ENCODE measurements around the gene GANAB. TPM values are rescaled to one million over a fixed set of nuclear protein-coding genes. Genes with fewer than 3 reads are reported as not detected.

Gene GANAB
- total and polyA plus RNA-seq, 2 experiments from 2014 or later, result 224 to 312 TPM

- peaks cover 67% of the 10 kb centered on the region for H3K79me2 ChIP-seq (ENCODE audit: insufficient read depth)
Measured at GRCh38 chr11:62648967-62649364, 2.6 kb upstream of the GANAB start.

GRCh38 chr11:62648185-62648966, 2.0 kb upstream of the GANAB start:
- Histone ChIP-seq H3K79me2 (ENCODE audit: insufficient read depth) (peaks cover 73% of the 10 kb centered on the region), H3K9me2 (ENCODE audit: insufficient read depth) (no peaks in the 10 kb centered on the region), H3K9ac (0 out of 2 replicates have a peak overlapping the region, but pooled peaks have one; percentile 13), H3K4me2 (ENCODE audit: unreplicated experiment) (no peak overlapping the region), H3K9me3 (ENCODE audit: low read depth) (no peaks in the 10 kb centered on the region), H4K20me1 (ENCODE audit: insufficient read depth) (no peaks in the 10 kb centered on the region), H2AFZ (no peak overlapping the region), H3K4me3 (no peak overlapping the region), H3F3A (ENCODE audit: insufficient read depth) (peaks cover 10% of the 10 kb centered on the region; the same call in 1 of the 2 replicates), H3K4me1 (ENCODE audit: insufficient read depth) (peaks cover 25% of the 10 kb centered on the region), H3K27ac (no peak overlapping the region; the same call in 1 of the 2 replicates), H3K27me3 (replicated peaks; ENCODE audit: insufficient read depth) (no peaks in the 10 kb centered on the region), H3K36me3 (ENCODE audit: low read depth) (no peaks in the 10 kb centered on the region; the same call in 1 of the 2 replicates)
- in situ Hi-C loops (cut with MboI), result no loop called here
- 85 to 87% methylated on average over 24 of the region's 24 CpGs for WGBS, 2 experiments (ENCODE audit: low coverage in 1 of 2, low lambda C conversion rate in 2 of 2, missing lambda C conversion rate in 2 of 2)
- TF ChIP-seq EZH2 (IDR thresholded peaks at IDR 0.05; ENCODE audit: insufficient read depth, poor library complexity, severe bottlenecking), result no peak
- no peak for TF ChIP-seq EZH2phosphoT487 (IDR thresholded peaks at IDR 0.05; ENCODE audit: insufficient read depth, low read depth)
- no peak for DNase-seq

More at GRCh38 chr11:62648967-62649364, 2.6 kb upstream of the GANAB start:
- DNase-seq, result no peak
- Histone ChIP-seq H3K4me3 (no peak overlapping the region), H2AFZ (no peak overlapping the region), H3K36me3 (ENCODE audit: low read depth) (no peaks in the 10 kb centered on the region; the same call in 1 of the 2 replicates), H3K4me1 (ENCODE audit: insufficient read depth) (peaks cover 25% of the 10 kb centered on the region), H3K9me2 (ENCODE audit: insufficient read depth) (no peaks in the 10 kb centered on the region), H3F3A (ENCODE audit: insufficient read depth) (peaks cover 10% of the 10 kb centered on the region; the same call in 1 of the 2 replicates), H3K27ac (no peak overlapping the region), H3K9me3 (ENCODE audit: low read depth) (no peaks in the 10 kb centered on the region), H3K9ac (no peak overlapping the region), H3K4me2 (ENCODE audit: unreplicated experiment) (no peak overlapping the region), H3K27me3 (replicated peaks; ENCODE audit: insufficient read depth) (no peaks in the 10 kb centered on the region), H4K20me1 (ENCODE audit: insufficient read depth) (no peaks in the 10 kb centered on the region)
- WGBS, 2 experiments (ENCODE audit: low coverage in 1 of 2, low lambda C conversion rate in 2 of 2, missing lambda C conversion rate in 2 of 2), result 82 to 83% methylated on average over 11 of the region's 11 CpGs
- TF ChIP-seq EZH2phosphoT487 (IDR thresholded peaks at IDR 0.05; ENCODE audit: insufficient read depth, low read depth) (no peak), EZH2 (IDR thresholded peaks at IDR 0.05; ENCODE audit: insufficient read depth, poor library complexity, severe bottlenecking) (no peak)
- in situ Hi-C loops (cut with MboI), result no loop called here

- Histone ChIP-seq H4K20me1 (ENCODE audit: insufficient read depth) (no peaks in the 10 kb centered on the region), H3K27ac (peak overlapping the region; percentile 73), H2AFZ (no peak overlapping the region), H3K4me2 (ENCODE audit: unreplicated experiment) (no peak overlapping the region), H3K9me3 (ENCODE audit: low read depth) (no peaks in the 10 kb centered on the region), H3K9ac (0 out of 2 replicates have a peak overlapping the region, but pooled peaks have one; percentile 13), H3K9me2 (ENCODE audit: insufficient read depth) (no peaks in the 10 kb centered on the region), H3F3A (ENCODE audit: insufficient read depth) (peaks cover 10% of the 10 kb centered on the region; the same call in 1 of the 2 replicates), H3K79me2 (ENCODE audit: insufficient read depth) (peaks cover 76% of the 10 kb centered on the region), H3K27me3 (replicated peaks; ENCODE audit: insufficient read depth) (no peaks in the 10 kb centered on the region), H3K4me1 (ENCODE audit: insufficient read depth) (peaks cover 25% of the 10 kb centered on the region), H3K36me3 (ENCODE audit: low read depth) (peaks cover 5% of the 10 kb centered on the region), H3K4me3 (no peak overlapping the region)
- peak; percentile 63 for DNase-seq
- no peak for TF ChIP-seq EZH2 (IDR thresholded peaks at IDR 0.05; ENCODE audit: insufficient read depth, poor library complexity, severe bottlenecking)
- no peak for TF ChIP-seq EZH2phosphoT487 (IDR thresholded peaks at IDR 0.05; ENCODE audit: insufficient read depth, low read depth)
- in situ Hi-C loops (cut with MboI), result no loop called here
- WGBS, 2 experiments (ENCODE audit: low coverage in 1 of 2, low lambda C conversion rate in 2 of 2, missing lambda C conversion rate in 2 of 2), result 33 to 41% methylated on average over 6 of the region's 6 CpGs
Measured at GRCh38 chr11:62647609-62648005, 1.2 kb upstream of the GANAB start.

- H4K20me1 ChIP-seq (ENCODE audit: insufficient read depth), result no peaks in the 10 kb centered on the region
- peak overlapping the region; percentile 60 for H3K9ac ChIP-seq
- TF ChIP-seq EZH2 (IDR thresholded peaks at IDR 0.05; ENCODE audit: insufficient read depth, poor library complexity, severe bottlenecking) (no peak), EZH2phosphoT487 (IDR thresholded peaks at IDR 0.05; ENCODE audit: insufficient read depth, low read depth) (no peak)
- peaks cover 10% of the 10 kb centered on the region; the same call in 1 of the 2 replicates for H3F3A ChIP-seq (ENCODE audit: insufficient read depth)
- H3K27ac ChIP-seq, result peak overlapping the region; percentile 73
- H3K9me3 ChIP-seq (ENCODE audit: low read depth), result no peaks in the 10 kb centered on the region
- H3K27me3 ChIP-seq (replicated peaks; ENCODE audit: insufficient read depth), result no peaks in the 10 kb centered on the region
- H2AFZ ChIP-seq, result no peak overlapping the region
- DNase-seq, result no peak
- in situ Hi-C loops (cut with MboI), result no loop called here
- H3K4me3 ChIP-seq, result peak overlapping the region; percentile 32
- no peaks in the 10 kb centered on the region for H3K9me2 ChIP-seq (ENCODE audit: insufficient read depth)
- H3K79me2 ChIP-seq (ENCODE audit: insufficient read depth), result peaks cover 76% of the 10 kb centered on the region
- peaks cover 7% of the 10 kb centered on the region for H3K36me3 ChIP-seq (ENCODE audit: low read depth)
- H3K4me1 ChIP-seq (ENCODE audit: insufficient read depth), result peaks cover 21% of the 10 kb centered on the region
- peak overlapping the region; percentile 64 for H3K4me2 ChIP-seq (ENCODE audit: unreplicated experiment)
- 48 to 49% methylated on average over 32 of the region's 32 CpGs for WGBS, 2 experiments (ENCODE audit: low coverage in 1 of 2, low lambda C conversion rate in 2 of 2, missing lambda C conversion rate in 2 of 2)
Measured at GRCh38 chr11:62646825-62647608, 604 bp upstream of the GANAB start.
